Kidney capillary endothelial cell (primary cell): ENCODE results near the gene KCNIP3.

ENCODE experiments used
- DNase-seq: peaks from one replicate; pipeline ENCODE4 v3.0.0-alpha.2; 2018; ENCODE audit warnings: low spot score

Gene KCNIP3

DNA sequence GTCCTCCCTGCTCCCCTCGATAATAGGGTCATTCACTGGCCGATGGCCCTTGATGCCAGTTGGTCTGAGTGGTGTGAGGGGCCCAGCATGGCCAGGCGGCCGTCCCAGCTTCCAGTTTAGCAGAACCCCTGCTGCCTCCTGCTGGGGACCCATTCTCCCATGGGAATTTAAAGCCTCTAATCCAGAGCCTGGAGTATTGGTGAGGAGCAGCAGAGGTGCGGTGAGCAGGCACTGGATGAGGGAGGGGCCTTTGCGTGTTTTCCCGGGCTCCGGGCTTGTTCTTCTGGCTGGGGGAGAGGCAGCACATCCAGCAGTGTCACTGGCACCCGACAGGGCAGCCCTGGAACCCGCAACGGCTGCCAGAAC is 17.4 kb downstream of the KCNIP3 start:
- no peak for DNase-seq

DNA sequence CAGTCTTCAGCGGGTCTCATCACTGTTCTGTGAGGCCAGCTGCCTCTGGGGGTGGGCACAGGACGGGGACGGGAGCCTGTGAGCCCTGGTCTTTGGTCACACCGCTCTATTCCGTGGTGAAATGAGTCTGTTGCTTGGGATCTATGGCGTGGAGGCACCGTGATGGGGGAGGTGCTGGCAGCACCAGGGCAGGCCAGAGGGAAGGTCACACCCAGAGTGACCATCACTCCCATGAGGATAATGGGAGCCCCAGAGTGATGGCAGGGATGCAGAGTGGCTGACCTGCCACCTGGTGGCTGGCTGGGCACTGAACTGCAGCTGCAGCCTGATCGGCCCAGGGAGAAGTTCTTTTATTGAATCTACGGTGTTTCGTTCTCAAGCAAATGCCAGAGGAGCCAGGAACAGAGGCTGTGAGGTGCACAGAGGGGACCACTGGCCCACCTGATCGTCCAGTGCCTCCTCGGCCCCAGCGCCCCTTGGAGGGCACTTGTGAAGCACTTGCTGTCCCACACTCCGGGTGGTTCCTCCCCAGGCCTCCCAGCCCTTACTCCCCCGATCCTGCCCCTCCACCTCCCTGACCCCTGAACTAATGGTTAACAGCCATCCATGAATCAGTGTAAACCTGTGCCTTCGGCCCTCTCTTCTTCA is 17.9 kb downstream of the KCNIP3 start:
- peak; percentile 26 for DNase-seq

- DNase-seq, result no peak
These were observed 18.8 kb downstream of the KCNIP3 start for GRCh38 chr2:95315801-95316411.

DNA sequence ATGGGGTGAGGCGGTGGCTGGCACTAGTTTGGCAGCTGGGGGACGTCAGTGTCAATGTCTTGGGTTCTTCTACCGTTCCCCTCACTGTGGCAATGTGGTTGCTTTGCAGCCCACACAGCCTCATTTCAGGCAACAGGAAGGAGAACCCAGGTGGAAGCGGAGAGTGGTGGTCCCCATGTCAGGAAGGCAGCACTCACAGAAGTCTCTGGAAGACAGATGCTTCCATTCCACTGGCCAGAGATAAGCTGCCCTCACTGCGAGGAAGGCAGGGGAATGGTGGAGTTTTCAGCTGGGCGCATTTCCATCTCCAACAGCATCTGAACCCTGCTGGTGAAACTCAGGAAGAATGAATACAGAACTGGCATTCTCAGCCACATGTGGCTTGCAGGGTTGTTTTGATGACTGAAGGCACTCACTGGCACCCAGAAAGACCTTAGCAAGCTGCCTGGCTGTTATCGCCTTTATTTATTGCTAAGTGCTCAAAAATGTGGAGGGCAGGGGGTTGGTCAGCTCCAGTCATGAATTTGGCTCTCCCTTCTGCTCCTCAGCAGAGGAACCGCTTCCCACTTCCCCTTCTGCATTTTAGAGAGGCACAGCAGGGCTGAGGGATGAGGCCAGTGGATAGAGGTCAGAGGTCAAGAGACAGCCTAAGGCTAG is 19.4 kb downstream of the KCNIP3 start:
- no peak for DNase-seq

DNA sequence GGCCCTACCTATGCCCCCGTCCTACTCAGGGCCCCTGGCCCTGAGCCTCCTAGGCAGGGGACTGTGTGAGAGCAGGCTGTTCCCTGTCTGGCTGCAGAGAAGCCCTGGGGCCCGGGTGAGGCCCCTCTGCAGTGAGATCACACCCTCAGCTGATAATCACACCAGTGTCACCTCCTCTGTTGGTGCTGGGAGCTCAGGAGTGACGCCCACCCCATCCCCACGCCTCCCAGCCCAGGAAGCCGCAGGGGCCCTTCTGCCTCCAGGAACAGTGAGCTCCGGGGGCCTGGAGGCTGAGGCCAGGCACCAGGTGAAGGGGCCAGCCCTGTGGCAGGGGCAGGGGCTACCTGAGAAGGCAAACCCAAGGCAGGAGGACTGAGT is 20.0 kb downstream of the KCNIP3 start:
- no peak for DNase-seq

- DNase-seq, result no peak
These were observed 20.7 kb downstream of the KCNIP3 start for GRCh38 chr2:95317665-95318425.

DNA sequence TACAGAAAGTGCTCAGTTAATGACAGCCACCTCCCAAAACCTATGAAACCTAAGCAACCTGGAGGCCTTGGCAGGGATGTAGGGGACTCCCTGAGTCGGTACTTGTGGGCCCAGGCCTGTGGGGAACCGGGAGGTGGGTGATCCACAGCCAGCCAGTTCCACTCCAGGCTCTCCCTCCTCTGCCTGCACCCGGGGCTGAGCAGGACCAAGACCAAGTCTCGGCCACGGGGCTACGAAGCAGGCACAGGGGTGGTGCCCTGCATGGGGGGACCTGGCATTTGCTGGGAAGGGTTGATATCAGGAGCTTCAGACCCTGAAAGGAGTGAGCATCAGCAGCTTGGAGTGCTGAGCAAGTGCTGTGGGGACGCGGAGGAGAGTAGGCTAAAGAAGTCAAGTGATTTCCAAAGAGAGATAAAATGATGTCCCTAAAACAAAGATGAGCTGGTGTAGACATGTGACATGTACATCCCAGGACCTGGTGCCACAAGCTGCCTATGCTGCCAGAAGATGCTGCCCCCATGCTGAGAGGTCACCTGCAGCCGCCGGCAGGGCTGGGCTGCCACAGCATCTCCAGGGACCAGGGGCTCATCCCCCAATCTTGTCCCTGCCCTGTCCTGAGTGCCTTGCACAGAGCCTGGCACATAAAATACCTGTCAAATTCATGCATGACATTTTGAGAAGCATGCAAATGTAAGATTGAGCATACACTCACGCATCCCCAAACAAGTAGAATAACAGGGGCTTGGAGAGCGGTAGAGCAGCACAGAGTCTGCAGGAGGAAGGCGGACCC is 21.5 kb downstream of the KCNIP3 start:
- DNase-seq, result no peak

DNA sequence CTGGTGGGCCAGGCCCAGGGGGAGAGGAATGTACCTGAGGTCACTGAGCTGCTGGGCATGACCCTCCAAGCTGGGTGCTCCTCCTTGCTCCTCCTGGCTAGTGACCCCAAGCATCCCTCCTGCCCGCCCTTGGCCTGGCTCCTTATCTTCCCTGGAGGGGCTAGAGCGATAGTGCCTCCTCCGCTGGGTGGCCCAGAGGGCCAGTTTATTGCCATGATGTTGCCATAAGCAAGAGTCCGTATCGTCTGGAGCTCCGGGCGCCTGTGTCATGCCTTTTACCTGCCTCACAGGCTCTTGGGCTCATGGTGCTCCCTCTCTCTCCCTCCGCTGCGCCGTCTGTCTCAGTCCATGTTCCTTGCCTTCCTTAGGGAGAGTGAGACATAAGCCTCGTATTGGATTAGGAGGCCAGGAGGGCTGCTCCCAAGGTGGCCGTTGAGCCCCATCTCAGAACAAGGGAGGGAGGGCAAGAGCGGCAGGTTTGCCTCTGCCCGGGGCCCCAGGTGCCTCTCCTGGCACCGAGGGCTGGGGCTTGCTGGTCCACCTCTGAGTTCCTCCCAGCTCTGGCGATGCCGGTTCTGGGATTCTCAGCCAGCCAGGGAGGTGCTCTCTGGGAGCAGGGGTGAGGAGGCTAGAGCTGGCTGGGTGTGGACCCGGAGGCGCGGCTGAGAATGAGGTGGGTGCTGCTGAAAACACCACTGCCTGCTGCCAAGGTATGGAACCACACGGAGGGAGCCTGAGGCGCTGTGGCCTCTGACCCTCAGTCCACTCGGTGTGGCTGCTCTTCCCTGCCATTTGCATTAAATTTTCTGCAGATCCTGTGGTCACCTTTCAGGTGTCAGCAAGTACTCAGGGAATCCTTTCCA is 22.6 kb downstream of the KCNIP3 start:
- DNase-seq, result no peak

DNA sequence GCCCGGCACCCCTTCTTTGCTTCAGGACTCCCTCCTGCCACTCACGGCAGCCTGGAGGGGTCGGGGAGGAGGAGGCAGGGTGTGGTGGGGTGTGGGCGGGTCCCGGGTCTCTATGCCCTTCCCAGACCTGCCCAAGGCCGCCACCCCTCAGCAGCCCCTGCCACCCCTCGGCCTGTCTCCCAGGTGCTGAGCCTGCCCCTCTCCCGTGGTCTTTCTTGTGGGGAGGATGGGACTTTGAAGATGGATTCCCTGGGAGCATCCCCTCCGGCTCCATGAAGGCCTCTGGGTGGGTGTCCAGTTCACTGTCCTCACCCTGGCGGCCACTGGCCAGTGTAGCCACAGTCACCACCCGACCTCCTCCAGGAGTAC is 23.2 kb downstream of the KCNIP3 start:
- no peak for DNase-seq

- no peak for DNase-seq
These were observed 24.0 kb downstream of the KCNIP3 start for GRCh38 chr2:95320986-95321767.

DNA sequence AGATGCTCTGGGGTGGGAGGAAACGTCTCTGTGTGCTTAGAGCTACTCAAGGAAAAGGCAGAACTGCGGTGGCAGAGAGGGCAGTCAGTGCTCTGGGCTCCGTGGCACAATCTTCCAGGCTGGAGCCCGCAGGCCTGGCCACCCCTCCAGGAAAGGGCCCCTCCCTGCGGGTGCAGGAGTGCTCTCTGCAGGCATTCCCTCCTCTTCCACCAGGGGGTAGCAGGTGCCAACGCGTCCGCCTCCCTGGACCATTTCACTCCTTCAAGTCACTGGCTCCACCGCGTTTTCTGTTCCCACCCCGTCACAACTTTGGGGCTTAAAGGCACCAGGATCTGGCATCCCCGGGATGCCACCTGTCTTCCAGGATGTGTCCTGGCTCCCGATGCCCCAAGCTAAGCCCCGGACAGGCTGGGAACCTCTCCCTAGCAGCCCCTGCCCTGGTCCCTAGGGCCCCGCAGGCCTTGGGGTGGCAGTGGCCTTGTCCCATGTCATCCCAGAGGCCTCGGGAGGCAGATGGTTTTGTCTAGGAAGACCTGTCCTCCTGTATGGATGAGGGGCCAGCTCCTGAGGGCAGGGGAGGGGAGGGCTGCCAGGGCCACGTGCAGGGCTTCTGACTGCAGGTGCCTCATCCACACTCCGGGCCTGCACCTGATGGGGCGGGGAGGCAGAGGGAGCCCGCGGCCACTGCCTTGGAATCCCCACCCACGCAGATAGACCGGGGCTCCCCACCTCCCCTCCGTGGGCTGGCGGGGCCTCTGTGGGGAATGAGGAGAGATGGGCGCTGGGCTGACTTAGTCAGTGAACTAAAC is 26.4 kb downstream of the KCNIP3 start:
- no peak for DNase-seq

DNA sequence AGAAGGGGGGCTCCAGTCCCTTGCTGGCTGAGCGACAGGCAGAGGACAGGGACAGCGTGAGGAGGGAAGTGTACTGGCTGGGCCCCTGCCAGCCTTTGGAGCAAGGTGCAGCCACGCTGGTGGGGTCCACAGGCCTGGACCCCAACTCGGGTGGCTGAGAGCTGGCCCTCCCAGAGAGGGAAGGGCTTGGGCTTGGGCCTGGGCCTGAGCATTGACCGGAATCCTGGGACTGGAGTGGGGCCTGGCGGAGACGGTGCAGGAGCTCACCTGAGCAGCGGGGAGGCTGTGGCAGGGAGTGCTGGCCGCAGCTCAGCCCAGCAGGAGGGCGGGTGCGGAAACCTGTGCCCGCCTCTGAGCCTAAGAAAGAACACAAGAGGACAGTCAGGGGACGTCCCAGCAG is 27.9 kb downstream of the KCNIP3 start:
- DNase-seq, result no peak

GRCh38 chr2:95325590-95326432 is 28.7 kb downstream of the KCNIP3 start:
- DNase-seq, result no peak

DNA sequence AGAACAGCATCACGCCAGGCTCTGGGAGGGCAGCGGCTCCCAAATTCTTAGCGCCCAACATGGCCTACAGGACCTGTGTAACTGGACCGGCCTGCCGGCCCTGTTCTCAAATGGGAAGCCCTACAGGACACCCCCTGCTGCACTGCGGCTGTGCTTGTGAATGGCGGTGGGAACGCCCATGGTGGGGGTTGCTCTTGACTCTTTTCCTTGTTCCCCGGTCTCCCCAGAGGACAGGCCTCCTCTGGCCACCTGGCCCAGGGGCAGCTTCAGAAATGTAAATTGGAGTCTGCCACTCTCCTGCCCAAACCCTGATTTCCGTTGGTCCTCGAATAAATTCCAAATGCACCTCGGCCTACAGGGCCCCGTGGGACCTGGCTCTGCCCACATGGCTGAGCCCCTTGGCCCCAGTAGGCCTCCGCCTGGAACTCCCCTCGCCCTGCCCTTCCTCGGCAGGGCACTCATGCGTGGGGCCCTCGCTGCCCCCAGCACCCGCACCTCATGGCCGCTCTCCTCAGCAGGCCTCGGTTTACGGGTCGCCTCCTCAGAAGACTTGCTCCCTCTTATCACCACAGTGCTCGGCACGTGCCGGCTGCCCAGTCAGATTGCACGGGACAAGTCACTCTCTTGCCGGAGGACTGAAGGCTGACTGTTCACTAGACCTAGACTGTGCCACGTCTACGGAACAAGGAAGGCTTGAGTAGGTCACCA is 29.4 kb downstream of the KCNIP3 start:
- DNase-seq, result no peak

- no peak for DNase-seq
These were observed 30.7 kb downstream of the KCNIP3 start for GRCh38 chr2:95327861-95328260.

GRCh38 chr2:95328358-95329125 is 31.4 kb downstream of the KCNIP3 start:
- DNase-seq, result no peak

DNA sequence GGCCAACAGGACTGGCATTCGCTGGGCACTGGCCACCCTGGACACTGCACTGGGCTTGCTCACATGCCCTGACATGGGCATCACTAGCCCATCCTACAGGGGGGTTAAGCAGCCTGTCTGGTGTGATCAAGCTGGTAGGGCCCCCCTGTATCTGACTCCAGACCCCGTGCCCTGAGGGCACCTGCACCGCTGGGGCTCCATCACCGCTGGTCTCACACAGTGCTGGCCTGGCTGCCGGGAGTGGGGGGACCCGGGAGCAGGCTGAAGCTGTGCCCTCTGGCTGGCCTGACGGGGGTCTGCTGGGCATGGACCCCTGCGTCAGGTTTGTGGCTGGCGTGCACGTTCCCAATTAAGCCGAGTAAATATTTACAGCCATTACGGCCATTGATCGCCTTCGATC is 32.3 kb downstream of the KCNIP3 start:
- DNase-seq, result no peak
